Kasumi-1 (cell line): Measurements from ENCODE around the gene CDK6.

Experiments
- DNase-seq, 2 experiments: peaks; one replicate each; lab custom pipeline; 2025; lab: John Stamatoyannopoulos, UW

CDK6 gene

DNA sequence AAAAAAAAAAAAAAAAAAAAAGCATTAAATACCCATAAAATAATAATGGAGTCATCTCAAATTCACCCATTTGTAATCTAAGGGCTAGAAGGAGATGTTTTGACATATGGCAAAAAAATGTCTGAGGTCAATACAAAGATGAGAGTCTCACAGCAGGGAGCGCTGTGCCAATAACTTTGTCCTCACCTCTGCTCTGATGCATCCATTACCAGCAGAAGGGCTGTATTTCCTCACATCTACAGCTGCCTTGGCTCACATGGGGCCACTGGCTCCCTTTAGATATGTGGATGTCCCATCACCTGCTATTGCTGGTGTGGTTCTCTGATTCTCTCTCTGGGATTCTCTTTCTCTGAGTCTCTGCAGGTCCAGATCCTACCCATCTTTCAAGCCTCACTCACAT, 155.9 kb downstream of the CDK6 start:
- no peak for DNase-seq

DNA sequence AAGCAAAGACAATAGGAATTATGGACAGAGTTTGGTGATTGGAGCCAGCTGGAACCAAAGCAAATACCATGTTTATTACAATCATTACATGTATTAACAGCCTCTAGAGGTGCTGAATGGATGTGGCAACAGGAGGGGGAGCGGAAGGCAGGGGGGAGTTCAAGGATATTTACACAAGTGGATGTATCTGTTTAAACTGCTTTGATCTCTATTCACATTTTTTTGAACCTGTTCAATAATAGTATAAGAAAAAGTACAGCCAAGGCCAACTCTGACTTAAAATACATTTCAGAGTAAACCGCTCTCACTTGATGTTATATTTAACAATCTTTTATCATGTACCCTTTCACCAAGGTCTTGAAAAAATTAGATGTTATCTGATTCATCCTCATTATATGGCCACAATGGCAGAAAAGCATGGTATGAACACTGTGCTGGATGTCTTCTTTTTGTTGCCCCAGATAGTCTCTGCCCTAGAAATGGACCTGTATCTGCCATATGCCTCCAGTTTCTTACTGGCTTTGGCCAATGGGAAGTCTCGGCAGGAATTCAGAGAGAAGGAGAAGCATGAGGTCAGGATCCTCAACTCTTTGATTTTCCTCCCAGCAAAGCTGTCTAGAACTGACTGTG, 158.0 kb downstream of the CDK6 start:
- no peak for DNase-seq

DNA sequence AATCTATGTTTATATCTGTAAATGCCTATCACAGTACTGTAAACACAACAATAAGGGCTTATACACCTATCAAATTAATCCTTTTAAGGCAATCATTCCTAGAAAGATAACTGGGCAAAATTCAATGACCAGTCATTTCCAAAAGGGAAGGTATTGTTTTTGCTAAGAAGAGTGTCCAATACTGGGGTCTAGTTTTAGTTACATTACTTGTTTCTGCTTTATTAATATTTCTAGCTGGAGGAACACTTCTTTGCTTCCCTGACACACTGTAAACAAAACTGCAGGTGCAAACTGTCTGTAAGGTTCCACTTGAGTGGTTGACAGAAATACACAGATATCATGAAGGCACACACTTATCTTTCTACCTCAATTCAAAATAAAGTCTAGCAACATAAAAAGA, 162.0 kb downstream of the CDK6 start:
- no peak for DNase-seq

DNA sequence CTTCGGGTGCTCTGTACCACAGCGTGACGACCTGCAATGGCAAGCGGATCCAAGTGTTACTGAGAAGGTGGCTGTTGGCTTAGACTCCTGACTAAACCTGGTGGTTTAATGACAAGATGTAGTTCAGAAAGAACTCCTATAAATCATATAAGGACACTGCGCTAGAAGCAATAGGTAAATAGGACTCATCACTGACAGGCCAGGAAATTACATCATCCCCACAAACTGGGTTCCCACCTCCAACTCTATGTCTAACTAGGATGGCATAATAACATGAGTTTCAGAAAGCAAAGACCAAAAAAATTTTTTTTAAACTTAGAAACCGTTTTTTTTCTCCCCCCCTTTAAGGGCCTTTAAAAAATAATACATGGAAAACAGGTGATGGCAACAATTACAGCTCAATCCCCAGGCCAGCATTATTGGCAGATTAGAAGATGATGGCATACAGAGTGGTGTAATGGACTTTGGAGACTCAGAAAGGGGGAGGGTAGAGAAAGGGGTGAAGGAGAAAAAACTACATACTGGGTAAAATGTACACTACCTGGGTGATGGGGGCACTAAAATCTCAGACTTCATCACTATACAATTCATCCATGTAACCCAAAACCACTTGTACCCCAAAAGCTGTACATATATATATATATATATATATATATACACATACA, 164.7 kb downstream of the CDK6 start:
- DNase-seq: no peak

DNA sequence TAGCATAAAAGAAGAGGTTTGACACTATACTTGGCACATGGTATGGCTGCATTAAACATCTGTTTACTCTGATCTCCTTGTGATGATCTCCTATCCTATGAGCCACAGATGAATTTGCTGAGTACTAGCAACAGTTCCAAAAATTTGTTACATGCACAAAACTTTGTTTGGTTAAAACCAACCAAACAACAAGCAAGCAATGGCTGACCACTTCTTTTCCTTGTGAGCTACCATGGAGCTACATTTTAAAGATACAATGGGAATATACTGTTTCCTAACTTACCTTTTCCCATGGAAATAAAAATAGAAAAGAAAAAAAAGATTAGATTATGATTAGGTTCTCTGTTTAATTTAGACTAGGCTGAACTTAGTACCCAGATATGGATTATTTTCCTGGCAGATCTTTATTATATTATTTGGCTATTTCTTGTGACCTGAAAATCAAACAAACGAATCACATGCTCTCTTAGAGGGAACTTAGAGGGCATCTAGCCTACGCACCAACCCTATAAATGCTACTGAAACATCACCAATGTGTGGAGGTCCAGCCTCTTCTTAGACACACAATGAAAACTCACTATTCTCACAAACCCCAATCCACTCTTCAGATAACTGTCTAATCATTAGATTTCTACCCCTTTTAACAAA, 166.0 kb downstream of the CDK6 start:
- DNase-seq: no peak

DNA sequence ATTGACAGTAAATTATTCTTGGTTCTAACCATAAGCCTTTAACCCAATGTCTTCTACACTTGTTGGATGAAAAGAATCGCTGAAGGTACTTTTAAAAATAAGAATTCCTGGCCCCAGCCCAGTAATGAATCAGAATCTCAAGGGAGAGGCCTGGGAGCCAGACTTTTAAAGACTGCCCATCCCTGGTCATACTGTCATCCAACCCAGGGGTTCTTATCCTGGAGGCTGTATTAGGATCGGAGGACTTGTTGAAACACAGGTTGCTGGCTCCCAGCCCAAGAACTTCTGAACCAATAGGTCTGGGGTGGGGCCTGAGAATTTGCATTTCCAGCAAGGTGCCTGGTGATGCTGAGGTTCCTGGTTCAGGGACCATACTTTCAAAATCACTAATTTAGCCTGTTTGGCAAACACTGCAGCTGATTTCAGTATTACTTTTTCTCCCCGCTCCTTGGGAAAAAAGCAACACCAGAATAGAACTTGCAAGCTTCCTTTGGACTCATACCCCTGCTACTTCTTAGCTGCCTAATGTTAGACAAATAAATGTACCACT, 166.7 kb downstream of the CDK6 start:
- no peak for DNase-seq

DNA sequence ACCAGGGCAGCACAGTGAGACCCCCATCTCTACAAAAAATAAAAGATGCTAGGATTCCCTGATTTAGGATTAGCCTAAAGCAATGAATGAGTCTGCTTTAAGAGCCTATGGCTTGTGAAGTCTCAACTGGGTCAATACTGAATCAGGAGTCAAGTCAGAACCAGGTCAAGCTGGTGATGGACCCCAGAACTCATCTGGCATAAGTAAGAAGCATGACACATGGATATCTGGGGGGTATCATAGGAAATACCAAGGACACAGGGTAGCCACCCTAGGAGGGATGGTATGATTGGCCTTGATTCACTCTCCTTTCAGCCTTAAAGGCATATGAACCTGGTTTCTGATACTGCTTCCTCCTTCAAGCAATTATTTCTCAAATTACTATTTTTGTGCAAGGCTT, 167.8 kb downstream of the CDK6 start:
- DNase-seq: no peak

DNA sequence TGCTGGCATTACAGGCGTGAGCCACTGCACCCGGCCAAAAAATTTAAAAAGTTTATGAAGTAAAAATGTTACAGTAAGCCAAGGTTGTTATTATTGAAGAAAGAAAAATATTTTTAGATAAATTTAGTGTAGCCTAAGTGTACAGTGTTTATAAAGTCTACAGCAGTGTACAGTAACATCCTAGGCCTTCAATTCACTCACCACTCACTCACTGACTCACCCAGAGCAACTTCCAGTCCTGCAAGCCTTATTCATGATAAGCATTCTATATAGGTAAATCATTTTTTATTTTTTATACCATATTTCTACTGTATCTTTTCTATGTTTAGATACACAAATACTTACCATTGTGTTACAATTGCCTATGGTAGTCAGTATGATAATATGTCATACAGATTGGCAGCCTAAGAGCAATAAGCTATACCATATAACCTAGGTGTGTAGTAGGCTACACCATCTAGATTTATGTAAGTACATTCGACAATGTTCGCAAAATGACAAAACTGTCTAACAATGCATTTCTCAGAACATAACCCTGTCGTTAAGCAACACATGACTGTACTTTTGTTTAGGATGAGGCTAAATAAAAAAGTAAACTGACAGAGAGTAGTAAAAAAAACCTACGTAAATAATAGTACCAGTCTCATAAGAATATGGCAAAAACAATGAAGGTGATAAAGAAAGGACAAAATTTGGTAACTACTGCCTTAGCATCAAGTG, 168.4 kb downstream of the CDK6 start:
- DNase-seq: no peak

DNA sequence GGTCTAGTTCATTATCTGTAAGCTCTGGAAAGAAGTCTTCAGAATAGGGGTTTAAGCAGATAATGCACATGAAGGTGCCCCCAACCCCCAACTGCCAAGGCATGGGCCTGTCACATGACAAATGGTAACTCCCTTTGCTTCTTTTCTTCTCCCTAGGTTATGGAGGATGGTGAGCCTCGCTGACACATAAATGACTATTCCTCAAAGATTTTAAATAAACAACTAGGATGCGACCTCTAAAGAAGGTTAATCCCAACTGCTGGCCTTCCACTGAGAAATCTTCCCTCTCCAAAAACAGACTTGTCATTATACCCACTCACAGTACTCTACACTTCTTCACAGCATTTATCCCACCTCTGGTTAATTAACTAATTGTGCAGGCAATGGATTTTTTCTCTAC, 170.4 kb downstream of the CDK6 start:
- no peak for DNase-seq

DNA sequence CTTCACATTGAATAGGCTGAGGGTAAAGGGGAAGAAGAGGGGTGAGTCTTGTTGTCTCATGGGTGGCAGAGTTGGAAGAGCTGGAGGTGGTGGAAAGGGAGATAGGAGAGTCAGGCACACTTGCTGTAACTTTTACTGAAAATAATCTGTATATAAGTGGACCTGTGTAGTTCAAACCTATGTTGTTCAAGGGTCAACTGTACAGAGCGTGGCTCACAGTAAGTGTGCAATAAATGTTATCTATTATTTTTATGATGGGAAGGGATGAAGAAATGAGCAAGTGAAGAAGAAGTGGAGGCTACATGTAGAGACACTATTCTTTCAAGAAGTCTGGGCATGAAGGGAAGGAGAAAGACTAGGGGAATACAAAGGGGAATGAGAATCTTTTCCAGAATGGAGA, 174.7 kb downstream of the CDK6 start:
- no peak for DNase-seq

DNA sequence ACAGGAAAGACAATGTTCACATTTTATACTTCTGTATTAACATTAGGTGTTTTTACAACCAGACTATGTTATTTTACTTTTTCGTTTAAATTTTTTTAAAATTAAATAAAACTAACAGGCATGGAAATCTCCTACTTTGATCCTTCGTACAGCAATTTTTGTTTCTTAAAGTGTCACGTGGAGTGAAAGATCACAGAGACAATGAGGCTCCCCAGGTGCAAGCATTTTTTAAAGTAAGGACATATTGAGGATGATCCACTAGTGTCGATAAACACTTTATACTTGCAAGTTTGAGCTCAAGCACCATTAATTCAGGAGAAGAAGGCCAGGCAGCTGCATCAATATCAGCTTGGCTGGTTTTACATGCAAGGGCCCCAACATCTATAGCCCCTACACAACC, 177.7 kb downstream of the CDK6 start:
- DNase-seq: no peak

DNA sequence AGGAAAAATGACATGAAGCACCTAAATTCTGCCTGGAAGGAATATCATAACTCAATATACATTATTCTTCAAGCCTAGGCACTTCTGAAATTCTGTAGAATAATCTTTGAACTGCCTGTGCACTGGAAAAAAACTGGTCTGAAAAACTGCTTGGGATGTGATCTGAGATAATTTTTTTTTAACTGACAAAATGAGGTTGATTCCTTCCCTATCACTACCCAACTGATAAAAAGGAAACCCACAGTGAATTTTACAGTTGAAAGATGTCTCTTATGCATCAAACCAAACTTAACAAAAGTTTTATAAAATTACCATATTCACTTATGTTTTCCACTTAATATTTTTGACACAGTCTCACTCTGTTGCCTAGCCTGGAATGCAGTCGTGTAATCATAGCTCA, 179.0 kb downstream of the CDK6 start:
- DNase-seq: no peak

DNA sequence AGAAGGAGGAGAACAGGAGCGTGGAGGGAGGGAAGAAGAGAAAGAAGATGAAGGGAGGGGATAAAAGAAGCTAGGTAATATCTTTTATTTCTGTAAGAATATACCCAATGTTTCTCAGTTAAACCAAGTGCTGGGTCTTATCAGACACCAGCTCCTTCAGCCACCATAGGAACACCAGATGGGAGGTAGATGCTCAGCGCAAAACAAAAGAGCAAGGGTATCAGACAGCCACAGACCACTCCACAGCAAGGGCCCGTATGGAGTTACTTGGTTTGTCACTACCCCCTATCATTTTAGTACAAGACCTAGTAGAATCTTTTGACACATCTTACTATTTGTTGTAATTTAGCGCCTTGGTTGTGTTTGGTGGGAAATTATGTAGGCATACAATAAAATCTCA, 180.3 kb downstream of the CDK6 start:
- no peak for DNase-seq

DNA sequence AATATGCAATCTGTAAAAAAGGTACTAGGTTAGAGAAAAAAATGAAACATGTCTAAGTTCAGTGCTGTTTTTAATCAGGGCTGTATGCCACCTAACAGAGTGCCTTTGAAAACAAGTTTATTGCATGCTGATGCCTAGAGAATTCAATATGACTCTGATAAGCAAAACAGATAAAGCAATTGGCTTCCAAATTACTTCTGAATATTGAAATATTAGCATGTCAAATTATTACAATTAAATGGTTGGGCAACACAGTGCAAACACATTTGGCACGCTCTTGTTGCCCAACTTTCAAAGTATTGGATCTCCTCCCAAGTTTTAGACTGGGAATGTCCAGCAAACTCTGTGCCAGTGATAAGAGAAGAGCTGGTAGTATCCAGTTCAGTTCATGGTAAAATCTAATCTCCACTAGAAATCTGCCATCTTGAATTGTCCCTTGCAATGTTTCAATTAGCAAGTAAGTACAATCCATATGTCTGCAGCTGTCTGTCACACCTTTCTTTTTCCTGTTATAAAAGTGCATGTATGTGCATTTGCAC, 181.0 kb downstream of the CDK6 start:
- DNase-seq: no peak

DNA sequence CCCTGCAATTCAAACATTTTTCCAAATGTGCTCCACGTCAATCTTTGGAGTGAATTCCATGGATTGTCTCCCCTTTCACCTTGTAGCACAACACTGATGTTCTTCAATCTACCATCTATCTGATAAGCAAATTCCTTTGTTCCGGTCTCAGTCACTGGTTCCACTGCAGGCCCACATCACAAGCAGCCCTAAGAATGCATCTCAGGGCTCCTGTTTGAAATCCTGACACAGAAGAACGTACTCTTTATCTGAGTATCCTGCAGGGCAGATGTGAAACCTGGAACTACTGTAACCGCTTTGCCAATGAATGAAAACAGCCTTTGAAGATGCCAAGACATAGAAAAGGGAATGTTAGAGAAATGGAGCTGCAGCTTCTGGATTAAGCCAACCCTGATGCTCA, 183.2 kb downstream of the CDK6 start:
- DNase-seq: no peak

DNA sequence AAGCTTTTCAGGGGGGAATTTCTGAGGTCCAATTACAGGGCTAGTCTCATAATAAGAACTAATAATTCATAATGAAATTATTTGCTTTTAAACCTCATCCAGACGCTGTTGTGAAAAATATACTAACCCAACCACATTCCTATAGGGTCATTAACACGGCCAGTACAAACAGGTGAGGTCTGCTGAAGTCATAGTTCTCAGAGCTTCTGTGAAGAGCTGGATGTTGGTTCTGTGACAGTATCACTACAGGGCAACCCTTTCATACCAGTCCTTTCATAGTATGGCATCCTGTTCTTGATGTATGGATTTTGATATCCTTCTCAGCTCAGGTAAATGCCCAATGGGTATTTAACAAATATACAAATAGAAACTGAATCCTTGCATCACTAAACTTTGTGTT, 183.8 kb downstream of the CDK6 start:
- DNase-seq: no peak

DNA sequence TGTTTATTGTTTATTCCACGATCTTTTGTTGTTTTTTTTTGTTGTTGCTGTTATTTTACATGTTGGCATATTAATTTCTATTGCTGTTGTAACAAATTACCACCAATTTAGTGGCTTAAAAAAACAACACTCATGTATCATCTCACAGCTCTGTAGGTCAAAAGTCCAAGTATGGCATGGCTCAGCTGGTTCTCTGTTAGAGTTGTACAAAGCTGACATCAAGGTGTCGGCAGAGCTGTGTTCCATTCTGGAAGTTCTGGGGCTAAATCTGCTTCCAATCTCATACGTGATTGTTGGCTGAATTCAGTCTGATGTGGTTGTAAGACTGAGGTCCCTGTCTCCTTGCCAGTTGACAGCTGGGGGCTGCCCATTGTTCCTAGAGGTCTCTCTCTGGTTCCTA, 186.0 kb downstream of the CDK6 start:
- DNase-seq: no peak

DNA sequence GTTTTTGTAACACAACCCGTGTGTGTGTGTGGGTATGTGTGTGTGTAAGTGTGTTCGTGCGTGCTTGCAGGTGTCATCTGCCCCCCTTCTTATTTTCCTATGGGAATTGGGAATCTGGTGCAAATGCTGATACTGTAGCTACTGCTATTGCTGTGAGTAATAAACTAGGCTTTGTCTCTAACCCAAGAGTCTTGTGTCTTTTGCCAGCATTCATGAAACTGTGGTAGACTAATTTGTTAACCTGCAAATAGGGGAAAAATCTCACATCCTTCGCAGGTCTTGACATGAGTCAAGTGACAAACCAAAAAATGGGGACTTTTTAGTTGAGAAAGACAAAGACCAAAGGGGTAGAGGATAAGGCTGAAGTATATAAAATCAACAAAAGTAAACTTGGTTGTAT, 188.3 kb downstream of the CDK6 start:
- no peak for DNase-seq

DNA sequence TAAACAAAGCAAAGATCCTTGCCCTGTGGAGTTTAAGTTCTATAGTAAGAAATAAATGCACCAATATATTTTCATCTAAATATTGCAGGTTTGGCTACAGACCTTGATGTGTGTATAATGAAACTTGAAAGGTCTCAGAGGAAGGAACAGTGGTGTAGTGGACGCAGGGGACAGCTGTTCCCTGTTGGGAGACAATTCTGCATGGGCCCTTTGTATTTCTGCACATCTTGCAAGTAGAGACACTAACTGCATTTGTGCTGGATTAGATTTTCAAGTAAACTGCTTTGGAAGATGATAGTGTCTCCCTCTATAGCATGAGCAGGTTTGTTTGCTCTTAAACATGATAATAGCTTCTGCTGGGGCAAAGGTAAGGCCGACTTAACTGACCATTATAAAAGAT, 188.7 kb downstream of the CDK6 start:
- no peak for DNase-seq

DNA sequence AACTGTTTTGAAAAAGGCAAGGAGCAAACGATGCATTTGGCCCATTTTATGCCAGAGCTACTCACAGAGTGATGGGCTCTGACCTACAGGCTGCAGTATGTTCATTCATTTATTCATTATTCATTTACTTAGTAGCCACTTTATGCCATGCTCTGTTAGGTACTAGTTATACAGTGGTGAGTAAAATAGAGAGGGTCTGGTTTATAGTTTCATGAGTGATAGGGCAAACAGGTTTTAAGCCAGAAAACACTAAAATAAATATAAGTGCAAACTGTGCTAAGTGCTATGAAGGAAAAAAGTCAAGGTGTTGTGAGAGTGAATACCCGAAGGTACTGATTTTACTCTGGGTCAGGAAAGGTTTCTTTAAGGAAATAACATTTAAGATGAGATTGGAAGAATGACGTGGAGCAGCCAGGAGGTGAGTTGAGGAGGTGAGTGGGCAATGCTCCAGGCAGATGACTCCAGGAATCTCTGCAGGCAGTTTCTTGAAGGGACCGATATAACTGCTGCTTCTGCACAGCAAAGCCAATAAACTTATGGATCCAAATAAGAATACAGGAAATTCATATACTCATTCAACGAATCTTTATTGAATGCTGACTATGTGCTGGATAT, 189.3 kb downstream of the CDK6 start:
- DNase-seq: no peak

DNA sequence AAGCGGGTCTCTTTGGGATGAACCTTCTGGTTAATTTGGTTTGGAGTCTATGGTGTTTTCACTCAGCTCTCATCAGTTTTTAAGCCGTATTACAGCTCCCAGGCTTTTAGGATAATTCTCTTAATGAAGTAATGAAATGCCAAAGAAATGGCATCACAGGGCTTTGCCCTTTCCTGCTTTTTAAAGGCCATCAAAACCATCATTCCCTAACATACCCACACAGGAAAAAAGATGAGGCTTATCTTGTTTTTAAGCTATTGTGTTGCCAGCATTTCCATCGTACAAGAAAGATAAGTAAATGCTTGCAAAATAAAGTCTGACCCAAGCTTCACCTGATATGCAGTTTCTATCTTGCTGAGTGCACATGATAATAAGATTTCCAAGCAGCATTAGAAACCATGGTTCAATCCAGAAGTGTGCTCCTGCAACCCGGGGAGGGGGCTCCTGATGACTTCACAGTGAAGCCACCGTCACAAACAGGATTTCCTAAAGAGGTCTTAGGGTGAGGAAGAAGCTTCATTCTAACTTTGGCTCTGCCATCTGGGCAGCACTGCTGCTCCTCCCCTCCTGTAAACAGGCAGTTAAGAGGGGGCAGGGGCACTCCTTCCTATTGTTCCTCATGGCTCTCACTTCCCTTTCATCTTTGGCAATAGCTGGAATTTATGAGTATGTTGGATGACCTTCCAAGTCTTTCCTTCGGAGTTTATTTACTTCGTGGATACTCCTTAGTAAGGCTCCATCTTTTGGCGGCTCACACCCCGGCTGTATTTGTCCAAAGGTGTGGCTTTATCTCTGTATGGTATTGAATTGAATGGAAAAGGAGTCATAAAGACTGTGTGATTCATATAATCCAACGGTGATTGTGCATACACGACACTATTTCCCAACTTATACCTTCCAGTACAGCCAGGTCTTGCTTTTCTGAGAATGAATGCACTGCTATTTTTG, 191.0 kb downstream of the CDK6 start:
- peak; percentile 82 to 83 for DNase-seq
